ENCODE measurements around the gene SCAANT1. TPM values are rescaled to one million over a fixed set of nuclear protein-coding genes. Genes with fewer than 3 reads are reported as not detected.

Gene SCAANT1
- total RNA-seq, 1 donor from 2014 or later = not detected

- TF ChIP-seq, protein P1, sequence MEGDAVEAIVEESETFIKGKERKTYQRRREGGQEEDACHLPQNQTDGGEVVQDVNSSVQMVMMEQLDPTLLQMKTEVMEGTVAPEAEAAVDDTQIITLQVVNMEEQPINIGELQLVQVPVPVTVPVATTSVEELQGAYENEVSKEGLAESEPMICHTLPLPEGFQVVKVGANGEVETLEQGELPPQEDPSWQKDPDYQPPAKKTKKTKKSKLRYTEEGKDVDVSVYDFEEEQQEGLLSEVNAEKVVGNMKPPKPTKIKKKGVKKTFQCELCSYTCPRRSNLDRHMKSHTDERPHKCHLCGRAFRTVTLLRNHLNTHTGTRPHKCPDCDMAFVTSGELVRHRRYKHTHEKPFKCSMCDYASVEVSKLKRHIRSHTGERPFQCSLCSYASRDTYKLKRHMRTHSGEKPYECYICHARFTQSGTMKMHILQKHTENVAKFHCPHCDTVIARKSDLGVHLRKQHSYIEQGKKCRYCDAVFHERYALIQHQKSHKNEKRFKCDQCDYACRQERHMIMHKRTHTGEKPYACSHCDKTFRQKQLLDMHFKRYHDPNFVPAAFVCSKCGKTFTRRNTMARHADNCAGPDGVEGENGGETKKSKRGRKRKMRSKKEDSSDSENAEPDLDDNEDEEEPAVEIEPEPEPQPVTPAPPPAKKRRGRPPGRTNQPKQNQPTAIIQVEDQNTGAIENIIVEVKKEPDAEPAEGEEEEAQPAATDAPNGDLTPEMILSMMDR (IDR thresholded peaks at IDR 0.05; ENCODE audit: insufficient read depth, low read length, severe bottlenecking) = no peak
- FAIRE-seq (no peak), DNase-seq (ENCODE audit: low read depth) (no peak)
- no peaks in the 10 kb centered on the region for H3K36me3 ChIP-seq (ENCODE audit: control insufficient read depth, insufficient read depth, low read length)
- no peak overlapping the region for H3K4me3 ChIP-seq (ENCODE audit: low read depth, low read length)
- H3K27me3 ChIP-seq (ENCODE audit: control insufficient read depth, insufficient read depth, low read length) = no peaks in the 10 kb centered on the region
Observed at GRCh38 chr3:63870615-63871005, 41.6 kb downstream of the SCAANT1 start.

DNA sequence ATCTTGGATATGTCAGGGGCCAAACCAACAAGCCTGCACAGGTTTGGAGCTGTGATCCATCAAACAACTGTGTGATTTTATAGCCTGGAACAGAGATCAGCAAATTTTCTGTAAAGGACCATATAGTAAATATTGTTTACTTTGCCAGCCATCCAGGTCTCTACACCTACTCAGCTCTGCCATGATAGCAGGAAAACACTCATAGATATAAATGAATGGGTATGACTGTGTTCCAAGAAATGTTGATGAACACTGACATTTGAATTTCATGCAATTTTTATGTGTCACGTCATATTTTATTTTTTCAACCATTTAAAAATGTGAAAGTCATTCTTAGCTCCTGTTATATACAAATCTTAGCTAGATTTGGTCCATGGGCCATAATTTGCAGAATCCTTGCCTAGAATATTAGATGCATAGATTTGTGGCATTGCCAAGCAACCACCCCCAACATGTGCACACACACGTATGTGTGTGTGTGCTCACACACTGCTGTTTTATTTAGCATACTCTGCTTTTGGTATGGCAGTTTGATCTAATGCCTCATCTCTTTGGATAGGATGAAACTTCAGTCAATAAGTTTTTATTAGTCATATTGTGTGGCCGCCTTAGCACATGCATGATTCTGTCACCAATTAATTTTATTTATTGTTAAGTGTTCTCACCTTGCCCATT is 42.1 kb downstream of the SCAANT1 start:
- Histone ChIP-seq H3K36me3 (ENCODE audit: control insufficient read depth, insufficient read depth, low read length) (no peaks in the 10 kb centered on the region), H3K4me3 (ENCODE audit: low read depth, low read length) (no peak overlapping the region), H3K27me3 (ENCODE audit: control insufficient read depth, insufficient read depth, low read length) (no peaks in the 10 kb centered on the region)
- no peak for FAIRE-seq
- TF ChIP-seq, protein P1 (IDR thresholded peaks at IDR 0.05; ENCODE audit: insufficient read depth, low read length, severe bottlenecking) = no peak
- peak; percentile 35 for DNase-seq (ENCODE audit: low read depth)

DNA sequence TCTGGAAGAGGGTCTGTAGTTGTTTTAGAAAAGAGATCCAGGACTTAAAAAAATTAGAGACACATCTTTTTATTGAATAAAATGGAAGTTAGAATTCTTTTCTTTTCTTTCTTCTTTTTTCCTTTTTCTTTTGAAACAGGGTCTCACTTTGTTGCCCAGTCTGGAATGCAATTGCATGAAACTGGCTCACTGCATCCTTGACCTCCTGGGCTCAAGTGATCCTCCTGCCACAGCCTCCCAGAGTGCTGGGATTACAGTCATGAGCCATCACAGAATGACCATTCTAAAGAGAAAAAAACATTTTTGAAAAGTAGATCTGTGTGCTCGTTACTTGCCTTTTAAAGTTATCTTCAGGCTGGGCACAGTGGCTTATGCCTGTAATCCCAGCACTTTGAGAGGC is 45.0 kb downstream of the SCAANT1 start:
- TF ChIP-seq, protein P1 (IDR thresholded peaks at IDR 0.05; ENCODE audit: insufficient read depth, low read length, severe bottlenecking) = no peak
- no peak overlapping the region for H3K4me3 ChIP-seq (ENCODE audit: low read depth, low read length)
- DNase-seq (ENCODE audit: low read depth) (no peak), FAIRE-seq (no peak)
- H3K36me3 ChIP-seq (ENCODE audit: control insufficient read depth, insufficient read depth, low read length) = no peaks in the 10 kb centered on the region
- no peaks in the 10 kb centered on the region for H3K27me3 ChIP-seq (ENCODE audit: control insufficient read depth, insufficient read depth, low read length)

DNA sequence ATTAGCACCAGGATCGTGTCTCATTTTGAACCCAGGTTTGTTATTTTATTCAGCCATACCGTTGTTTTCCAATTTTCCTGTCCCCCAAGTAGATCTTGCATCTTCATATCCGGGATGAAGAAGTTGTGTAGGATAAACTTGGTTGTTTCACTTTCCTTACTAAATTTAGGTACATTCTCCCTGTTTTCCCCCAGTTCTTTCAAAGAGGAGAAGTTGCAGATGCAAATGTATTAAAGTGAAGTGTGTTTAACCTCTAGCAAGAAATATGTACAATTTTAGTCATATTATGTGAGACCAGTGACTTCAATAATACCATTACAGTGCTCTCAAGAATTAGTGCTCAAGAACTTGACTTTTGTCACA is 47.2 kb downstream of the SCAANT1 start:
- DNase-seq (ENCODE audit: low read depth) (no peak), FAIRE-seq (no peak)
- Histone ChIP-seq H3K27me3 (ENCODE audit: control insufficient read depth, insufficient read depth, low read length) (no peaks in the 10 kb centered on the region), H3K36me3 (ENCODE audit: control insufficient read depth, insufficient read depth, low read length) (no peaks in the 10 kb centered on the region), H3K4me3 (ENCODE audit: low read depth, low read length) (peak overlapping the region; percentile 83)
- TF ChIP-seq, protein P1 (IDR thresholded peaks at IDR 0.05; ENCODE audit: insufficient read depth, low read length, severe bottlenecking) = no peak

GRCh38 chr3:63864008-63864964 is 47.9 kb downstream of the SCAANT1 start:
- H3K27me3 ChIP-seq (ENCODE audit: control insufficient read depth, insufficient read depth, low read length) = no peaks in the 10 kb centered on the region
- H3K36me3 ChIP-seq (ENCODE audit: control insufficient read depth, insufficient read depth, low read length) = no peaks in the 10 kb centered on the region
- DNase-seq (ENCODE audit: low read depth) (no peak), FAIRE-seq (no peak)
- H3K4me3 ChIP-seq (ENCODE audit: low read depth, low read length) = peak overlapping the region; percentile 83
- TF ChIP-seq, protein P1 (IDR thresholded peaks at IDR 0.05; ENCODE audit: insufficient read depth, low read length, severe bottlenecking) = no peak
